ENCODE data around the gene NUAK1.

NUAK1 gene

GRCh38 chr12:106080041-106080790 is 58.5 kb downstream of the NUAK1 start:
- DNase-seq, result no peak

GRCh38 chr12:106079148-106079738 is 59.5 kb downstream of the NUAK1 start:
- no peak for DNase-seq

DNA sequence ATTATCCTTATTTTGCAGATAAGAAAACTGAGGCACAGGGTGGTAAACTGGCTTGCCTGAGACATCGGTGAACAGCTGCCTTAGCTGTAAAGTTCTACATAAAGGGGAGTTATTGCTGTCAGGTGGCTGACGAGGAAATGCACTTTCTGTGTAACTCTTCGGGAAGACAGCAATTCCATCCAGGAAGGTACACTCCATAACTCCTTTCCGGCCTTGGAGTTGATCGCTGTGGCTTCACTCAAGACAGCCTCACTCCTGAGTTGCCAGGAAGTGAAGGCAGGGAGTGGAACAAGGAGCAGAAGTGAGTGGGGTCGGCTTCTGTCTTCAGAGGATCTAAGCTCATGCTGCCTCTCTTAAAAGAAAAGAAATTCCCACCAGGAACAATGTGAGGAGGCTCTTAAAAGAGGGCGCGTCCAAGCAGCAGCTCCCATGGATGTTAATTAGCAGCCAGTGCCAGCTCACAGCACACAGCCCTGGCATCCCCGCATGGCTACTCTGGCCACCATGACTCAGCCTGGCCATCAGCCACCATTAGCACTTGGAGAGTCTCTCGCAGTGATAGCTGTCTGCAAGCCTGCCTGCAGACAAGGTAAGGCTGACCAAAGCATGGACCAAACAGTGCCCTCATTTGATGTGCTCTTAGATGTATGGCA is 60.3 kb downstream of the NUAK1 start:
- DNase-seq, result no peak

DNA sequence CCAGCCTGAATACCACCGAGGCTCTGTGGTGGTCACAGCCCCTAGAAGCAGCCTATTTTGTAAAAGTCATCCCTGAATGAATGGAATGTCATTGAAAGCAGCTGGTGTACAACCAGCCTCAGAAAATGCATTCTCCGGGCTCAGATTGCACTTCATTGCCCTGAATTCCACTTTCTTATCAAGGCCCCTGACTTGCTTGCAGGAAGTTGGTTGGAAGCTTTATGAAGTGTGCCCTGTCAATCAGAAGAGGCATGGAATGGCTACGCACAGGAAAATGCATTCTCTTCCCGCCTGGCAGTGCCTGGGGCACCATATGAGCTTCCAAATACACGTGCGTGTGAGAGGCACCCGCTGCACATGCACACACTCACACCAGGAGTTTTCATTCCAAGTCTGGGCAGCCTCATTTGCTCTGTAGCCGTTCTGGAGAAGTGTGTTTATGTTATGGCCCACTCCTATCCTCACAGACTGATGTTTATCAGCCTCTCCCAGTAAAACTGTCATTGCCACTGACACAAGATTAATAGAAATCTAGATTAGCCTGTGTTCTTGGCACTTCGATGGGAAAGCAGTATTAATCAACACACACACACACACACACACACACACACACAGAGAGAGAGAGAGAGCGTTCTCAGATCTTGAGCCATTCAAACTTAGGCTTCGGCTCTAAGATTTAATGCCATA is 63.9 kb downstream of the NUAK1 start:
- DNase-seq, result no peak

DNA sequence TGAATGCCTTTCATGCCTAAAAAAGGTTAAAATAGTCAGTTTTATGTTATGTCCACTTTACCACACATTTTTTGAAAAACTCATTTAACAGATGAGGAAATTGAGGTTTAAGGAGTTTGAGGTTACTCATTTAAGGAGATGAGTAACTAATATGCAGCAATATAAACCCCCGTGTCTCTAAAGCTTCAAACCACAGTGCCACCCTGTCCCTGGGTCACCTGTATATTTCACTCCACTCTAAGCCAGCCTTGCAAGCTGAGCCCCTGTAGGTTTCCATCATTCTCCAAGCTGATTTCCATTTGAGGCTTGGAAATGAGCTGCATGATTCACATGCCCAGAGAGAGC is 64.4 kb downstream of the NUAK1 start:
- DNase-seq, result no peak

- no peak for DNase-seq
Observed at GRCh38 chr12:106073179-106073578, 65.6 kb downstream of the NUAK1 start.

DNA sequence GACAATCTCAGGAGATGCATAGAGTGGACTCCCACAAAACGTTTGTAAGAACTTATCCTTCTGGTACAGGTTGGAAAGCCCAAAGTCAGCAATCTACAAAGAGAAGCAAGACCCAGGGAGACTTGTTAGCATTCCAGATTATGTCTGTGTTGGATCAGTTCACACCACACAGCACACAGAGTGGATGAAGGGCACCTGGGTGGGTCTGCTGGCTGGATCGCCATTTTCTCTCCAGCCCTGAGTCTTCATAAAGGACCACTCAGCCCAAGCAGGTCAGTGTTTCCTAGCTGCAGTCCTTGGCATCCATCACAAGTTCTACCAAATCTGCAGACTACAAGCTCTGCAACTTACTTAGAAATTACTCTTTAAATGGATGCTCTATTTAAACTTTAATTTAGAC is 66.0 kb downstream of the NUAK1 start:
- no peak for DNase-seq

DNA sequence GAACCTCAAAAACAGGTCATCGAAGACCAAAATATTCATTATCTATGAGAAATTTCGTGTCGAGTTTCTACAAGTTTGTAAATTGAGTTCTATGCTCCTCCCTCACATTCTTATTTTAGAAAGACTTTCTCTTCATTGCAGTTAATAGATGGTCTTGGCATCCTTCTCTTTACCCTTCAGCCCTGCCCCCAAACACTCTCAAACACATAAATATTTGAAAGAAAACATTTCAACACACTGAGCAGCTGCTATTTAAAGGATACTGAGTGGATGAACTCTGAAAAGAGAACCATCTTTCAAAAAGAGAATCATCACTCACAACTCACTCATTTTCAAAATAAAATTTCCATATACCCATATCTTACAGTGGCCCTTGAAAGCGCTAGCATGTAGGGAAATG is 67.1 kb downstream of the NUAK1 start:
- no peak for DNase-seq

DNA sequence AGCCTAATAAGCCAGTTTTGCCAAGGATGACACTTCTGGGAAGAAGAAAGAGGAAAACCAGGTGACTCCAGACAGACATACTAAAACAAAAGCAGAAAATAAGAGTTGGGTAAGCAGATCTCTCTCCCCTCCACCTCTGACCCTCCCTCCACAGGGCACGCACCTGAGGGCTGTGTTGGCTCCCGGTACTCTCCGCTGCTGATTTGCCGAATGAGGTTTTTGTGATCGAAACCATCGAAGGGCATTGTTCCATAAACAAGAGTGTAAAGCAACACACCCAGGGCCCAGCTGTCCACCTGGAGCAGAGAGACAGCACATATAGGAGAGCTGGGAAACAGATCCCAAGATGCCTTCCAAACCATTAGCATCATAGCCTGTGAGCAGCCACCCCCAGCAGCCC is 68.1 kb downstream of the NUAK1 start:
- DNase-seq, result no peak

DNA sequence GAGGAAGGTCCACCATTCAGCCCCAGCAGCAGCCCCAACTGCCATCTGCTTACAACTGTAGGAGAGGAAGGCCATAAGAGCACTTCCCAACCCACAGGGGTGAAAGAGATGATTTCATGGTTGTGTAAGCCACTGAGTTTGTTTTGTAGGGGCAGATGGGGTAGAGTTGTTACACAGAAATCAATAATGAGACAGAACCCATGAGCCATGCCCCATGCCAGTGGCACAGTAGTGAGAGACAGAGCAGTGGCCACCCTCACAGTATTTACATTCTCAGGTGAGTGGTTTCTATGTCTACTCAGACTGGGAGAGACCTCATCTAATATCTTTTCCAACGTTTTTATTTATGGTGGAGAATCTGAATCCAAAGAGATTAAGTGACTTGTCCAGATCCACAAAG is 68.6 kb downstream of the NUAK1 start:
- DNase-seq, result no peak

GRCh38 chr12:106068296-106068695 is 70.5 kb downstream of the NUAK1 start:
- DNase-seq, result no peak

GRCh38 chr12:106067606-106068205 is 71.0 kb downstream of the NUAK1 start:
- DNase-seq, result no peak

- no peak for DNase-seq
Observed at GRCh38 chr12:106066726-106067325, 71.9 kb downstream of the NUAK1 start.

DNA sequence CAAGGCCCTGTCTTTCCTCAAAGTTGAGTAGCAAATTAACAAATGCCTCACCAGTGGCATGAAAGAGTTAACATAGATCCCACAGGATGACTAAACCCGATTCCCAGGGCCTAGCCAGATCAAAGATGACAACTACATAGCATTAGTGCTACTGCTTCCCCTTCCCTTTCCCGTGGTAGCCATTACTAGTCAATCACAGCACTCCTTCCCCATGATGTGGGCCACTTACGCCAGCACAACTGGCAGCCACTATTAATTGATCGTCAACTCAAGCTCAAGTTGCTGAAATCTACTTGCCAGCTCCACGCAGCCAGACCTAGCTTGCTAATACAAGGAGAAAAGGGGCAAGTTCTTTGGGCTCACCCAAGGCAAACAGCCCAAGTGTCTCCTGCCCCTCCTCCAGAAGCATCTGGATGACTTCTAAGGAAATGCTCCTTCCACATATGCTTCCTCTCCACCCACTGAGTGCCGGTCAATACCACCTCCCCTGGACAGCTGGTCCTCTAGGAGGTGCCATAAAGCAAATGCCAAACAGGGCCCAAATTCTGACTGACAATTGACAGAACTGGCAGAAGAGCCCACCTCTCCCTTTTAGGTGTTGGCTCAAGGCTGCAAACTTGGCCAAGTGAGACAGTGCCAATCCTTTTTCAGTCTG is 72.6 kb downstream of the NUAK1 start:
- DNase-seq, result no peak

GRCh38 chr12:106065506-106065905 is 73.2 kb downstream of the NUAK1 start:
- no peak for DNase-seq

- DNase-seq, result no peak
Observed at GRCh38 chr12:106064721-106065021, 74.1 kb downstream of the NUAK1 start.

DNA sequence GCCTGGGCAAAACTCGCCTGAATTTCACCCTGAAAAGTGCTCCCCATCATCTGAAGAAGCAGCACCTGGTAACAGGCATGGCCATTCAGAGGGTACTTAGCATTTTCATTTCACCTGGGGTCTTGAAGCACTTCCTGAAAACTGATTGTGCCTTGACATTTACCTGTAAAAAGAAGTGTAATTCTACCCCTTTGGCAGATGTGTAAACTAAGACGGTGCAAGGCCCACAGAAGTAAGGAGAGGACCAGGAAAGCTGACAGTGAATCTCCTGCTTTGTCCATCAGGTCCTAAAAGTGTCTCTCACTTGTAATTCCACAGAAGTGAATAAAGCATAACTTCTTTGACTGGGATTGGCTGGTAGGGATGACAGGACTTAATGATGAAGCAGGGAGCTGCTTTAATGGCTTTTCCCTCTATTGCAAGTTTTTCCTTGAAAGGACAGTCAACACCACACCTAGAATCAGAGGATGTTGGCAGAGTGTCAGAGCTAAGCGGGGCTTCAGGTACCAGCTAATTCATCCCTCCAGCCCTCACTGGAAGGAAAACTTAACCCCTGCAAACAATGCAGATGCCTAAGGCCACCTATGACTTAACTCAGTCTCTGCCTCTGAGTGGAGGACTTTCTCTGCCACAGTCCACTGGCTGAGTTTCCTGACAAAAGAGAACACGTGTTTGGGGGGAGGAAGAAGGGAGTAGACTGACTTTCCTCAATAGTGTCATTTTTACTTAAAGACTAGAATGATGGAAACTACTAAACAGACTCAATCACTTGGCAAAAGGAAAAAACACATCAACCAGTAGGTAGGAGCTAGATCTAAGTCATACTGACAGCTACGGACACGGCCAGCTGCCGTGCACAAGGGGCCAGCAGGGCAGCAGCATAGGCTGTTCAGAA is 74.7 kb downstream of the NUAK1 start:
- DNase-seq, result no peak

DNA sequence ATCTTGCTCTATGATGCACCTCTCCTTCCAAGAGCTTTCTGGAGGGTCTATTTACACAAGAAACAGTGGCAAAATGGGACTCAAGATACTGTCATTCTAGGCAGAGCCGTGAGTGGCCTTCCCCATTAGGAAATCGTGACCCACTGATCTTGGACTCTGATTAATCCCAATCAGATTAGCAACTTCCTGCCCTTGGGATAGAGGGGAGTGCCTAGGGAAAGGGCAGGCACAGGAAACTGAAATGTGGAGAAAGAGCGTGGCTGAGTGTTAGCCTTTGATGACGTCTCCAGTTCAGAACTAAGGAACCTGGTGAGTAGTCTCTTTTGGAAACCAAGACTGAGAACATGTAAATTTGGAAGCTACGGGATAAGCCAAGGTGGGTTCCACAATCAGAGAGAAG is 76.1 kb downstream of the NUAK1 start:
- DNase-seq, result no peak

DNA sequence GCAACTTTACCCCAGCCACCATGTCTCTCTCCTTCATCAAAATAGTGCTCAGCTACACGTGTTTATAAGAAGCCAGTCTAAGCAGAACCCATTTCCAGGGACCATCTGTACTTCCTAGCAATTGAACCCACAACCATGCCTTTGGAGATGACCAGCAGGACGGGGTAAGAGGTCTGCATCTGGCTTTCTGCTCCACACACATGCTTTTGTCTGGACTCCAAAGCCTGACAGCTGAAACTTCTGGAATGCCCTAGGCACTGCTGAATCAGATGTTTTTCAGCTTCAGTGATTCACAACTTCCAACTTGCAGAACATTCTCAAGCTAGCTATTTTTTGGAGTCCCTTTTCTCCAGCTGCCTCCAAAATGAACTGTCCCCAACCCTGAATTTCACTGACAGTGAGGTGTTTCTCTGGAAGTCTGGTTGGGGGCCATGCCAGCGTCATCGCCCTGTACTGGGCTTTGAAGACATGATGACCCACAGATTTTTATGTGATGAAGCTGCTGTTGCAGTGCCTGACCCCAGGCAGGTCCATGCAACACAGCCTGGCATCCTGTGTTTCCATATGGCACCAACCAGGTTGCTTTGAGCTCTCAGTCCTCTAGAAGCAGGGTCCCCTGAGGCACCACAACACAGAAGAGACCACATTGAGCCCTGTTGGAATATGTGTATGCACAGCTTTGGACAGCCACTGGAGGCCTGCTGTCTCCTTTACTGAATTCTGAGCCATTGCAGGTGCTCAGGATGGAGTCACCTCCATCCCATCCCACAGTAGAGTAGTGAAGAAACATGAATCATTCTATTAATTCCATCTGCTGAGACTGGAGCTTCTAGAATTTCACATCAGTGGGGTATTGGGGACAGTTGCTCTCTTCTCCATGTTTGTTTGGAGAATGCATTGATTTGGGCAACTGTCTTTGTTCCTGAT is 80.2 kb downstream of the NUAK1 start:
- no peak for DNase-seq

- no peak for DNase-seq
Observed at GRCh38 chr12:106054049-106054448, 84.7 kb downstream of the NUAK1 start.
